Measurements from ENCODE around the gene COPS3.

DNA sequence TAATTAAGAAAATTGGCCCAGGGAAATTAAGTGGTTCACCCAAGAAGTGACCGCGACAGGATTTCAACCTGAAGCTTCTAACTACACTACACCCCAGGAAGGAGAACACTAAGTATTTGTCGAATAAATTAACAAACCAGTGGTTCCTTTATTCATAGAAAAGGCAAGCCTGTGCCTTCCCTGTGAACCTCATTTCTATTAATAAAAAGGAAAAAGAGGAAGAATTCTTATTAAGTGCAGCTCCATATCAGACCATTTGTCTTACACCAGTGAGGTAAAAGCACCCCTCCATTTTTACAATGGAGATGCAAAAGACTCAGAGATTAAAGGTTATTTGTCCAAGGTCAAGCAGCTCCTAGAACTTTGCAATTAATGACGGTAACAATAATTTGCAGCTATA is 1.7 kb downstream of the COPS3 start:
- TF ChIP-seq, protein P1, sequence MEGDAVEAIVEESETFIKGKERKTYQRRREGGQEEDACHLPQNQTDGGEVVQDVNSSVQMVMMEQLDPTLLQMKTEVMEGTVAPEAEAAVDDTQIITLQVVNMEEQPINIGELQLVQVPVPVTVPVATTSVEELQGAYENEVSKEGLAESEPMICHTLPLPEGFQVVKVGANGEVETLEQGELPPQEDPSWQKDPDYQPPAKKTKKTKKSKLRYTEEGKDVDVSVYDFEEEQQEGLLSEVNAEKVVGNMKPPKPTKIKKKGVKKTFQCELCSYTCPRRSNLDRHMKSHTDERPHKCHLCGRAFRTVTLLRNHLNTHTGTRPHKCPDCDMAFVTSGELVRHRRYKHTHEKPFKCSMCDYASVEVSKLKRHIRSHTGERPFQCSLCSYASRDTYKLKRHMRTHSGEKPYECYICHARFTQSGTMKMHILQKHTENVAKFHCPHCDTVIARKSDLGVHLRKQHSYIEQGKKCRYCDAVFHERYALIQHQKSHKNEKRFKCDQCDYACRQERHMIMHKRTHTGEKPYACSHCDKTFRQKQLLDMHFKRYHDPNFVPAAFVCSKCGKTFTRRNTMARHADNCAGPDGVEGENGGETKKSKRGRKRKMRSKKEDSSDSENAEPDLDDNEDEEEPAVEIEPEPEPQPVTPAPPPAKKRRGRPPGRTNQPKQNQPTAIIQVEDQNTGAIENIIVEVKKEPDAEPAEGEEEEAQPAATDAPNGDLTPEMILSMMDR (IDR thresholded peaks at IDR 0.05 in 2 of 3, conservative IDR thresholded peaks at IDR 0.05 in 1 of 3; ENCODE audit: insufficient read depth in 2 of 3, low read depth in 1 of 3, low read length in 3 of 3) = no peak
- TF ChIP-seq SAFB (IDR thresholded peaks at IDR 0.05; ENCODE audit: borderline replicate concordance, low read depth, low read length) (no peak), STAG1 (CRISPR knock-in tag; IDR thresholded peaks at IDR 0.05; ENCODE audit: borderline replicate concordance) (no peak), TAF1 (IDR thresholded peaks at IDR 0.05; ENCODE audit: control insufficient read depth, extremely low read depth, insufficient read depth, low read length, severe bottlenecking) (no peak), HDAC2 (IDR thresholded peaks at IDR 0.05) (no peak), PCBP2 (IDR thresholded peaks at IDR 0.05; ENCODE audit: low read depth, low read length, poor library complexity, severe bottlenecking) (no peak), ZNF76 (CRISPR knock-in tag; IDR thresholded peaks at IDR 0.05; ENCODE audit: borderline replicate concordance) (no peak), LARP7 (IDR thresholded peaks at IDR 0.05) (no peak), PKNOX1 (IDR thresholded peaks at IDR 0.05) (no peak)
- TF ChIP-seq, protein P2, sequence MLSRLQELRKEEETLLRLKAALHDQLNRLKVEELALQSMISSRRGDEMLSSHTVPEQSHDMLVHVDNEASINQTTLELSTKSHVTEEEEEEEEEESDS (CRISPR knock-in tag; IDR thresholded peaks at IDR 0.05) = no peak
- TF ChIP-seq, protein P3, sequence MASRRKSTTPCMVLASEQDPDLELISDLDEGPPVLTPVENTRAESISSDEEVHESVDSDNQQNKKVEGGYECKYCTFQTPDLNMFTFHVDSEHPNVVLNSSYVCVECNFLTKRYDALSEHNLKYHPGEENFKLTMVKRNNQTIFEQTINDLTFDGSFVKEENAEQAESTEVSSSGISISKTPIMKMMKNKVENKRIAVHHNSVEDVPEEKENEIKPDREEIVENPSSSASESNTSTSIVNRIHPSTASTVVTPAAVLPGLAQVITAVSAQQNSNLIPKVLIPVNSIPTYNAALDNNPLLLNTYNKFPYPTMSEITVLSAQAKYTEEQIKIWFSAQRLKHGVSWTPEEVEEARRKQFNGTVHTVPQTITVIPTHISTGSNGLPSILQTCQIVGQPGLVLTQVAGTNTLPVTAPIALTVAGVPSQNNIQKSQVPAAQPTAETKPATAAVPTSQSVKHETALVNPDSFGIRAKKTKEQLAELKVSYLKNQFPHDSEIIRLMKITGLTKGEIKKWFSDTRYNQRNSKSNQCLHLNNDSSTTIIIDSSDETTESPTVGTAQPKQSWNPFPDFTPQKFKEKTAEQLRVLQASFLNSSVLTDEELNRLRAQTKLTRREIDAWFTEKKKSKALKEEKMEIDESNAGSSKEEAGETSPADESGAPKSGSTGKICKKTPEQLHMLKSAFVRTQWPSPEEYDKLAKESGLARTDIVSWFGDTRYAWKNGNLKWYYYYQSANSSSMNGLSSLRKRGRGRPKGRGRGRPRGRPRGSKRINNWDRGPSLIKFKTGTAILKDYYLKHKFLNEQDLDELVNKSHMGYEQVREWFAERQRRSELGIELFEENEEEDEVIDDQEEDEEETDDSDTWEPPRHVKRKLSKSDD (conservative IDR thresholded peaks at IDR 0.05; ENCODE audit: low read length) = no peak

Measured in K562 (cell line).